WTC11 (cell line): ENCODE results near the gene GPATCH8. TPM values are rescaled to one million over a fixed set of nuclear protein-coding genes. Genes with fewer than 3 reads are reported as not detected.

ENCODE experiments used
- ATAC-seq: fragments of 200-7000 bp; cut with Tn5 transposase; 2 replicates; pipeline ENCODE4 v1.10.0; 2021; ENCODE audit warnings: mild to moderate bottlenecking, moderate library complexity
- CTCF ChIA-PET: fragments of 300-600 bp; sonication (Branson Sonifier 250); formaldehyde crosslinking; loops from one replicate; lab custom pipeline; 2021; ENCODE audit warnings: antibody characterized with exemption; lab: Charles Lee
- POLR2A ChIA-PET: fragments of 350-600 bp; sonication (Branson Sonifier 250); formaldehyde crosslinking; loops from one replicate; lab custom pipeline; 2021; ENCODE audit warnings: antibody characterized with exemption; lab: Charles Lee
- DNase-seq: peaks from one replicate; pipeline ENCODE4 v3.0.0; 2021; ENCODE audit warnings: low spot score
- H3K27ac Mint-ChIP-seq: 2 replicates; pipeline ENCODE4 v1.8.0; 2021; ENCODE audit warnings: mixed read lengths
- H3K27me3 Mint-ChIP-seq: 2 replicates; pipeline ENCODE4 v1.8.0; 2021; ENCODE audit warnings: low read depth, mild to moderate bottlenecking, moderate library complexity, mixed read lengths
- H3K36me3 Mint-ChIP-seq: 2 replicates; pipeline ENCODE4 v1.8.0; 2021; ENCODE audit warnings: mixed read lengths
- H3K4me1 Mint-ChIP-seq: 2 replicates; pipeline ENCODE4 v1.8.0; 2022; ENCODE audit warnings: mixed read lengths
- H3K4me3 Mint-ChIP-seq: 2 replicates; pipeline ENCODE4 v1.8.0; 2021; ENCODE audit warnings: mild to moderate bottlenecking, moderate library complexity, mixed read lengths
- H3K9me3 Mint-ChIP-seq: 2 replicates; pipeline ENCODE4 v1.8.0; 2021; ENCODE audit warnings: mixed read lengths
- AFF4 ChIP-seq: sonication (generic); formaldehyde crosslinking; IDR thresholded peaks from 2 replicates; pipeline ENCODE4 v1.8.1; 2023; ENCODE audit warnings: mild to moderate bottlenecking, missing genetic modification reagents, borderline replicate concordance
- ATF2 ChIP-seq: sonication (generic); formaldehyde crosslinking; IDR thresholded peaks from 2 replicates; pipeline ENCODE4 v1.8.1; 2022; ENCODE audit warnings: low read depth, missing genetic modification reagents, borderline replicate concordance
- CBFB ChIP-seq: sonication (generic); formaldehyde crosslinking; IDR thresholded peaks from 2 replicates; pipeline ENCODE4 v1.8.1; 2022; ENCODE audit warnings: mild to moderate bottlenecking, low read depth, missing genetic modification reagents
- CREM ChIP-seq: sonication (generic); formaldehyde crosslinking; IDR thresholded peaks from 2 replicates; pipeline ENCODE4 v1.8.1; 2022; ENCODE audit warnings: mild to moderate bottlenecking, missing genetic modification reagents, moderate library complexity
- E2F1 ChIP-seq: sonication (generic); formaldehyde crosslinking; IDR thresholded peaks from 2 replicates; pipeline ENCODE4 v1.8.0; 2022; ENCODE audit warnings: mild to moderate bottlenecking, missing genetic modification reagents
- EMX1 ChIP-seq: fragments of 250-450 bp; sonication (Bioruptor Pico); IDR thresholded peaks from 2 replicates; pipeline ENCODE4 v1.8.0; 2021; ENCODE audit warnings: mild to moderate bottlenecking
- FOXP4 ChIP-seq: sonication (generic); formaldehyde crosslinking; IDR thresholded peaks from 2 replicates; pipeline ENCODE4 v1.8.0; 2022; ENCODE audit warnings: mild to moderate bottlenecking, missing genetic modification reagents
- GRHL2 ChIP-seq: fragments of 250-450 bp; sonication (Bioruptor Pico); IDR thresholded peaks from 2 replicates; pipeline ENCODE4 v1.8.0; 2022; ENCODE audit warnings: mild to moderate bottlenecking, moderate library complexity; ENCODE audit not compliant: insufficient replicate concordance, severe bottlenecking
- HMGA2 ChIP-seq: fragments of 250-450 bp; sonication (Bioruptor Pico); IDR thresholded peaks from 2 replicates; pipeline ENCODE4 v1.4.0; 2021; ENCODE audit warnings: mild to moderate bottlenecking, moderate library complexity
- IRF2 ChIP-seq: sonication (generic); formaldehyde crosslinking; IDR thresholded peaks from 2 replicates; pipeline ENCODE4 v1.8.0; 2022; ENCODE audit warnings: low read depth, missing genetic modification reagents, borderline replicate concordance
- MXD4 ChIP-seq: fragments of 250-450 bp; sonication (Bioruptor Pico); IDR thresholded peaks from 2 replicates; pipeline ENCODE4 v1.8.0; 2021; ENCODE audit warnings: mild to moderate bottlenecking, moderate library complexity, borderline replicate concordance
- MYBL2 ChIP-seq: sonication (generic); formaldehyde crosslinking; IDR thresholded peaks from 2 replicates; pipeline ENCODE4 v1.8.1; 2023; ENCODE audit warnings: mild to moderate bottlenecking, moderate library complexity, missing genetic modification reagents
- NFATC4 ChIP-seq: fragments of 250-450 bp; sonication (Bioruptor Pico); IDR thresholded peaks from 2 replicates; pipeline ENCODE4 v1.9.0; 2021; ENCODE audit warnings: mild to moderate bottlenecking
- NR1H2 ChIP-seq: sonication (generic); formaldehyde crosslinking; IDR thresholded peaks from 2 replicates; pipeline ENCODE4 v1.9.0; 2021; ENCODE audit warnings: mild to moderate bottlenecking, moderate library complexity, missing genetic modification reagents
- NR3C1 ChIP-seq: sonication (generic); formaldehyde crosslinking; conservative IDR thresholded peaks from 2 replicates; pipeline ENCODE4 v1.8.1; 2023; ENCODE audit warnings: low read depth, mild to moderate bottlenecking, missing genetic modification reagents
- PREB ChIP-seq: sonication (generic); formaldehyde crosslinking; IDR thresholded peaks from 2 replicates; pipeline ENCODE4 v1.8.1; 2022; ENCODE audit warnings: mild to moderate bottlenecking, missing genetic modification reagents, moderate library complexity, borderline replicate concordance
- SMAD3 ChIP-seq: sonication (generic); formaldehyde crosslinking; IDR thresholded peaks from 2 replicates; pipeline ENCODE4 v1.8.0; 2022; ENCODE audit warnings: missing genetic modification reagents, mild to moderate bottlenecking, borderline replicate concordance
- SOX15 ChIP-seq: fragments of 250-450 bp; sonication (Bioruptor Pico); IDR thresholded peaks from 2 replicates; pipeline ENCODE4 v1.9.0; 2021; ENCODE audit warnings: mild to moderate bottlenecking
- TP53 ChIP-seq: sonication (generic); formaldehyde crosslinking; IDR thresholded peaks from 2 replicates; pipeline ENCODE4 v1.8.1; 2023; ENCODE audit warnings: mild to moderate bottlenecking, missing genetic modification reagents
- ZNF138 ChIP-seq: sonication (generic); formaldehyde crosslinking; conservative IDR thresholded peaks from 2 replicates; pipeline ENCODE4 v1.8.1; 2022; ENCODE audit warnings: mild to moderate bottlenecking, moderate library complexity, missing genetic modification reagents
- ZNF219 ChIP-seq: sonication (generic); formaldehyde crosslinking; IDR thresholded peaks from 2 replicates; pipeline ENCODE4 v1.8.0; 2023; ENCODE audit warnings: missing genetic modification reagents, mild to moderate bottlenecking, borderline replicate concordance
- ZNF396 ChIP-seq: fragments of 250-450 bp; sonication (Bioruptor Pico); IDR thresholded peaks from 2 replicates; pipeline ENCODE4 v1.8.0; 2021; ENCODE audit warnings: mild to moderate bottlenecking, moderate library complexity, borderline replicate concordance
- ZNF425 ChIP-seq: fragments of 250-450 bp; sonication (Bioruptor Pico); conservative IDR thresholded peaks from 2 replicates; pipeline ENCODE4 v1.9.0; 2021; ENCODE audit warnings: mild to moderate bottlenecking
- ZNF671 ChIP-seq: fragments of 250-450 bp; sonication (Bioruptor Pico); IDR thresholded peaks from 2 replicates; pipeline ENCODE4 v1.8.0; 2021; ENCODE audit warnings: mild to moderate bottlenecking
- total RNA-seq: library from RNA; stranded (reverse); gene quantifications from 3 replicates; pipeline ENCODE4 v1.2.3, GENCODE V29; 2021

GPATCH8 gene
- total RNA-seq, 1 experiment from 2014 or later, result 51.9 TPM

- TF ChIP-seq ATF2 (CRISPR knock-in tag) (no peak), SMAD3 (no peak), ZNF396 (CRISPR knock-in tag) (no peak), GRHL2 (CRISPR knock-in tag) (no peak), MXD4 (CRISPR knock-in tag) (no peak), FOXP4 (CRISPR knock-in tag) (no peak), AFF4 (CRISPR knock-in tag) (no peak), MYBL2 (CRISPR knock-in tag) (no peak)
- TF ChIP-seq, all 79 proteins: peak for 0
Measured at GRCh38 chr17:44527102-44527501, 23.9 kb upstream of the GPATCH8 start (continued).

GRCh38 chr17:44523672-44523972 lies 20.4 kb upstream of the GPATCH8 start:
- ChIA-PET CTCF (interaction anchor here (0.6 to 3.2 kb wide), 75 partner anchors 8 to 400 kb away, joined by 3 to 52 read pairs (median 5); partner anchors contain the start of genes CCDC43, DBF4B, FAM171A2 and FZD2), POLR2A (interaction anchor here (0.5 to 1.2 kb wide), 5 partner anchors 20 to 147 kb away, joined by 3 to 6 read pairs (median 4); partner anchors contain the start of genes FZD2 and GPATCH8)
- no peak for TF ChIP-seq PREB
- TF ChIP-seq NR1H2 (CRISPR knock-in tag), result no peak
- TF ChIP-seq E2F1, result no peak
- TF ChIP-seq NFATC4 (CRISPR knock-in tag), result no peak
- TF ChIP-seq ZNF219, result no peak
- TF ChIP-seq ZNF138 (CRISPR knock-in tag), result no peak
- no peak for TF ChIP-seq SMAD3
- TF ChIP-seq GRHL2 (CRISPR knock-in tag), result no peak
- TF ChIP-seq CBFB (CRISPR knock-in tag), result no peak
- TF ChIP-seq EMX1 (CRISPR knock-in tag), result no peak
- TF ChIP-seq NR3C1 (CRISPR knock-in tag), result no peak
- no peak for TF ChIP-seq IRF2 (CRISPR knock-in tag)
- TF ChIP-seq ZNF671, result no peak
- no peak for TF ChIP-seq HMGA2
- TF ChIP-seq SOX15 (CRISPR knock-in tag), result no peak
- no peak for TF ChIP-seq TP53
- no peak for TF ChIP-seq ZNF425 (CRISPR knock-in tag)
- TF ChIP-seq CREM (CRISPR knock-in tag), result no peak
- TF ChIP-seq, all 79 proteins: peak for 0
- no peak overlapping the region for H3K4me3 Mint-ChIP-seq
- H3K27me3 Mint-ChIP-seq, result peaks cover 14% of the 10 kb centered on the region
- no peak for ATAC-seq
- H3K9me3 Mint-ChIP-seq, result peaks cover 27% of the 10 kb centered on the region
- no peak for DNase-seq
- H3K4me1 Mint-ChIP-seq, result no peaks in the 10 kb centered on the region
- peaks cover 15% of the 10 kb centered on the region for H3K36me3 Mint-ChIP-seq
- H3K27ac Mint-ChIP-seq, result no peak overlapping the region
